Measurements from ENCODE around the gene PPM1G. TPM values are rescaled to one million over a fixed set of nuclear protein-coding genes. Genes with fewer than 3 reads are reported as not detected.

Gene PPM1G
- 51.3 and 53.0 TPM in 2 replicates for total RNA-seq

GRCh38 chr2:27409321-27410073 lies at the start of gene PPM1G:
PPM1G (minus strand) TSS chr2:27409591; CDS start chr2:27409422, 169 bp downstream.

GRCh38 chr2:27441958-27442919 lies 32.8 kb upstream of the PPM1G start, which contains the start of gene KRTCAP3:
KRTCAP3 (plus strand) TSS chr2:27442381; CDS start chr2:27442413, 32 bp downstream.

GRCh38 chr2:27428213-27428977 lies 19.0 kb upstream of the PPM1G start, which contains the start of gene NRBP1:
NRBP1 (plus strand) TSS chr2:27428631; CDS start chr2:27433274, 4,643 bp downstream.

GRCh38 chr2:27380626-27381545 lies 28.5 kb downstream of the PPM1G start, which contains the start of gene ZNF513:
ZNF513 (minus strand) TSS chr2:27380734; CDS start chr2:27380526, 208 bp downstream.

GRCh38 chr2:27370026-27370815 lies 39.2 kb downstream of the PPM1G start, which contains the start of the genes EIF2B4 and SNX17:
EIF2B4 (minus strand) TSS chr2:27370338; CDS start chr2:27370314, 24 bp downstream.
SNX17 (plus strand) TSS chr2:27370616; CDS start chr2:27370744, 128 bp downstream.

GRCh38 chr2:27356382-27357181 lies 52.8 kb downstream of the PPM1G start, which contains the start of gene GTF3C2:
GTF3C2 (minus strand) TSS chr2:27356764; CDS start chr2:27343554, 13,210 bp downstream.

Other genes with a start within 250 kb of the PPM1G start
- 157 and 193 TPM in 2 replicates for gene ATRAID, start 197.6 kb downstream of the PPM1G start, total RNA-seq
- gene SLC5A6, start 197.3 kb downstream of the PPM1G start, total RNA-seq: 12.2 and 13.5 TPM in 2 replicates
- gene CAD, start 192.2 kb downstream of the PPM1G start, total RNA-seq: 27.5 and 30.3 TPM in 2 replicates
- gene SLC30A3, start 146.5 kb downstream of the PPM1G start, total RNA-seq: 0.06 and 0.10 TPM in 2 replicates
- gene DNAJC5G, start 134.2 kb downstream of the PPM1G start, total RNA-seq: not detected in 2 replicates
- gene TRIM54, start 127.2 kb downstream of the PPM1G start, total RNA-seq: not detected in 2 replicates
- 1.1 and 1.2 TPM in 2 replicates for gene UCN, start 101.1 kb downstream of the PPM1G start, total RNA-seq
- gene MPV17, start 86.5 kb downstream of the PPM1G start, total RNA-seq: 123 and 139 TPM in 2 replicates
- 23.2 and 28.6 TPM in 2 replicates for gene GTF3C2, start 52.8 kb downstream of the PPM1G start, total RNA-seq
- 28.6 and 35.0 TPM in 2 replicates for gene EIF2B4, start 39.3 kb downstream of the PPM1G start, total RNA-seq
- gene SNX17, start 39.0 kb downstream of the PPM1G start, total RNA-seq: 87.7 and 96.2 TPM in 2 replicates
- gene ZNF513, start 28.9 kb downstream of the PPM1G start, total RNA-seq: 3.0 and 5.4 TPM in 2 replicates
- 74.3 and 82.3 TPM in 2 replicates for gene NRBP1, start 19.0 kb upstream of the PPM1G start, total RNA-seq
- gene KRTCAP3, start 32.8 kb upstream of the PPM1G start, total RNA-seq: not detected in 2 replicates
- gene IFT172, start 80.2 kb upstream of the PPM1G start, total RNA-seq: 10.6 and 21.5 TPM in 2 replicates
- gene FNDC4, start 85.6 kb upstream of the PPM1G start, total RNA-seq: 30.8 and 42.8 TPM in 2 replicates
- gene GCKR, start 87.2 kb upstream of the PPM1G start, total RNA-seq: 0.34 and 0.44 TPM in 2 replicates
- 9.9 and 29.8 TPM in 2 replicates for gene ZNF512, start 173.5 kb upstream of the PPM1G start, total RNA-seq
- 1.7 and 2.5 TPM in 2 replicates for gene CCDC121, start 219.4 kb upstream of the PPM1G start, total RNA-seq
- 14.7 and 17.6 TPM in 2 replicates for gene GPN1, start 219.5 kb upstream of the PPM1G start, total RNA-seq